ENCODE measurements around the gene COL6A5.

COL6A5 gene

GRCh38 chr3:130456540-130456939, 111.1 kb downstream of the COL6A5 start:
- DNase-seq = no peak

DNA sequence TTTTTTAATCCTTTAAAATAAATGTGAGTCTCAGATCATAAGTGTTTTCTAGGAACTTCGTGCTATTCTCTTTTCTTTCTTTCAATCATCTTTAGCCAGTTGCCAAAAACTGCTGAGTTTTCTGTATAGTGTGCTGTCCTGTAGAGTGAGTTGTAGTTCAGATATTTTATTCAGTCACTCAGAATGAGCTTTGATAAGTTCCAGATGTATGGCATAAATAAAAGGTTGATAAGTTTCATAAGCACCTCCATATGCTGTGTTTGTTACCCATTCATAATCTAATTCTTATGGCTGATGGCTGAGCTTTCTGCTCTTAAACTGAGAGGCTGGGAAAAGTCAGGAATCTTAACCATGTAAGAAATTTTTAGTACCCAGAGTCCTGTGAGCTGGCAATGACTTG, 112.2 kb downstream of the COL6A5 start:
- DNase-seq = no peak

GRCh38 chr3:130459944-130460343, 114.5 kb downstream of the COL6A5 start:
- no peak for DNase-seq

GRCh38 chr3:130462089-130462488, 116.6 kb downstream of the COL6A5 start:
- DNase-seq = no peak

DNA sequence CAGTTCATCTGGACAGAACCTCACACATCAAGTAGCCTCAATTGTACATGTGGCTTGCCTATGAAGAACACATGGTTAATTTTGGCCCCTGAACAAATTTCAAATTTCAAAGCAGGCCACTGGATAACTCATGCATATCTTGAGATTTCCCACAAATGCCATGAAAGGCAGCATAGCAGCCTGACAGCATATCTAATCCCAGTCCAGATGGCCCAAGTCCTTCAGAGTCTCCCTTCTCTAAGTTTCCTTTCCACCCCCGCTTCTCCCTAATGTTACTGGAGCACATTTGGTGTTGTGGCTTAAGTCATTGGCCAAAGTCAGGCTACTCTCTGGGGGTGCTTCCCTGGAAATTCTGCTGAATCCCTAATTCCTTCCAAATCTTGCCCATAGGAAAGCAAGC, 117.7 kb downstream of the COL6A5 start:
- no peak for DNase-seq

- no peak for DNase-seq
These were observed 120.0 kb downstream of the COL6A5 start for GRCh38 chr3:130465521-130465920.

- no peak for DNase-seq
These were observed 122.8 kb downstream of the COL6A5 start for GRCh38 chr3:130468311-130468710.

GRCh38 chr3:130470126-130470525, 124.7 kb downstream of the COL6A5 start:
- no peak for DNase-seq

DNA sequence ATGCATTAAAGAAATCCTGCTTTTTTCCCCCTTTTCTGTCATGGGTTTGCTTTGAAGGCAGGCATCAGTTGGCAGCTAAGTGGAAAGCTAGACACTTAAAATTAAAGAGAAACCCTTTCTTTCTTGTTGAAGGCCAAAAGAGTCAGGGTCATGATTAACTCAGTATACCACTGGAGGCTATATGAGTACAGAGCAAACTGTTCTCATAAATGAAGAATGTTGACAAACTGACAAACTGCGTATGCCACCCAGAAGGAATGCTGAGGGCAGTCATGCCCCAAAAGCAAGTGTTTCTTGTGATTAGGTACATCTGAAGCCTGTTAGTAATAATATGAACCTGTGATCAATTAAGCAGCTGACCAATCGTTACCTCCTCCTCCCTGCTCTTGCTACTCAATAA, 127.9 kb downstream of the COL6A5 start:
- DNase-seq = no peak

DNA sequence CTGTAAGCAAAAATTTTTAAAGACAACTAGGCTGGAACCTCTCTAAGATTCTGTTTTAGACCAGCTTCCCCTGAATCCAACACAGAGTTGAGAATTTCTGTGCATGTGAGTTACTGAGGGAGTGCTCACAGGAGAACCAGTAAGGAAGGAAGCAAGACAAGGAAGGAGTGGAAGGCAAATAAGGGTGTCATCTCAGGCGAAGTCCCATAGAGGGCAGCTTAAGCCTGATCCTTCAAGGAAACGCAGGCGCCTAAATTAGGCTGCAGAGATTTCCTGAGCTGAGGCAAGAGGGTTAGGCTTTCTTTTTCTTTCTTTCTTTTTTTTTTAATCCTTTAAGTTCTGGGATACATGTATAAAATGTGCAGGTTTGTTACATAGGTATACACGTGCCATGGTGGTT, 135.3 kb downstream of the COL6A5 start:
- peak in 1 of 2 experiments; percentile 34 for DNase-seq

DNA sequence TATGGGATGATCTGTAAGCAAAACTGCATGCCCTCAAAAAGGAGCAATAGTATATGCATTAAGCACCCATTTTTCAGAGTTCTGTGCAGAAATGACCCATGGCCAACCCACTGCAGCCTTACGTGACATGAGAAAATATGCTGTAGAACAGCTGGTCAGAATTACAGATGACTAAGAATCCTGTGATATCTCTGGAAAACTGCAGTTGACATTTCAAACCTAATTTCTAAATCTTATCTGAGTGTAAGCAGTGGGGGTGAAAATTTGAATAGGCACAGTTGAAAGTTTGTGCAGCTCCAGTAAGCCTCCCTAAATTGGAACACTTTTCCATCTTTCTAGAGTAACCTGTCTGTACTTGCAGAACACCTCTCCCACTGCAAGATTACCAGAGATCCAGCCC, 142.8 kb downstream of the COL6A5 start:
- DNase-seq = no peak

GRCh38 chr3:130488769-130489450, 143.4 kb downstream of the COL6A5 start:
- no peak for DNase-seq

DNA sequence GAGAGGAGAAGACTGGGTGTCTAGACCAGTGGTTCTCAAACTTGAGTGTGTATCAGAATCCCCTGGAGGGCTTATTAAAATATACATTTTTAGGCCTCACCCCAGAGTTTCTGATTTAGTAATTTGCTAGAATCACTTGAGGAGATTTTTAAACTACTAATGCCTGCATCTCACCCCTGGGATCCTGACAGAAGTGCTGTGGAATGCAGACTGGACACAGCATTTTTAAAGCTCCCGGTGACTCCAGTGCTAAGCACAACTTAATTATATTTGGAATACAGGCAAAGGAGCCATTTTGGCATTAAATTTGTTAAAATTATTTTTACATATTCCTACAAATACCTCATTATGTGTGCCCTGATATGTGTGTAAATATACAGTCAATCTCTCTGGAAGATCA, 144.8 kb downstream of the COL6A5 start:
- no peak for DNase-seq

- DNase-seq = no peak
These were observed 146.0 kb downstream of the COL6A5 start for GRCh38 chr3:130491431-130491830.

- DNase-seq = no peak
These were observed 159.2 kb downstream of the COL6A5 start for GRCh38 chr3:130504701-130505100.

DNA sequence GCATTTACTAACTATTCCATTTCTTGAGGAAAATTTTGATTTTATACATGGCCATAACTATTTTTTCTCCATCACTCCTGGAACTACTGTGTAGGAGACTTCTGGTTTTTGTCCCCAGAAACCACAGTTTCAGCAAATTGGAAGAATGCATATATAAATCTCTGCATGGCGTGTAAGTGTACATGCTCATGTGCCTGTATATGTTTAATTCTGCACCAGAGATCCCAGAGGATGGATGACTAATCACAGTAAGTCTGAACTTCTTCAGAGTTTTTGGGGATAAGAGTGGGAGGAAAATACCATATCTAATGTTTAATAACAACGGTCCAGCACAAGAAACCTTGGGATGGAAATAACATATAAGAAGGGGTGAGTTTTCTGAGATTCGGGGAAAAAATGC, 160.6 kb downstream of the COL6A5 start:
- no peak for DNase-seq

- no peak for DNase-seq
These were observed 162.3 kb downstream of the COL6A5 start for GRCh38 chr3:130507746-130508145.

DNA sequence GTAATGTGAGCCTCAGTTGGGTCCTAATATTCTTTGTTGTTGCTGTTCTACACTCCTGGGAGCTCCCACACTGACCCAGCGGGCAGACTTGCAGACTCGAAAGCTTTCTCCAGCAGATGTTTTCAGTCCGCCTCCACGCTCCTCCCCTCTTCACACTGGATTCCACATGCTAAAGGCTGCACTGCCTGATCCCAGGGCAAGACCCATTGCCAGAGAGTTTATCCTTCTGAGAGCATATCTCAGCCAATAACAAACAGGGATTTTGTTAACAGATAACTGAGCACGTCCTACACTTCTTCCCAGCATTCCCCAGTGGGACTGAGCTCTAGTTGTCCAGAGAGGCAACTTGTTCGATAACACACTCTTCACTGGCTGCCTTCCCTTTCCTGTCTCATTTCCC, 163.5 kb downstream of the COL6A5 start:
- DNase-seq = no peak

DNA sequence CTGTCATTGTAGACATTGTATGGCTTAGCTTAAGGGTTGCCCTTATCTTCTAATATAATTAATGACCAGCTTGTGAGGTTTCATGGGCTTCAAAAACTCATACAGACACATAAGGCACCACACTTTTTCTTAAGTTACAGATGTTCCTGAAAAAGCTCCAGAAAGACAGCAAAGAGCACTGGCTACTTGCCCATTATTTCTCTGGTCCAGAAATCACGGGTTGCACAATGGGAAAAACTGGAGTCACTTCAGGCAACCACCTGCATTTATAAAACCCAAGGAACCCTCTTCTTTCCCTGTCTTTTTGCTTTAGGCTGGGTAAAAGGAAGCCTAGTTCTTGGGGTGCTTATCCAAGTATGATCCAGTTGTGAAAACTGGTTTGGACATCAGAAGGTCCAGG, 169.2 kb downstream of the COL6A5 start:
- DNase-seq = no peak

GRCh38 chr3:130515755-130516154, 170.3 kb downstream of the COL6A5 start:
- no peak for DNase-seq

GRCh38 chr3:130516645-130517512, 171.4 kb downstream of the COL6A5 start, which contains the start of gene COL6A6:
Gene COL6A6 (plus strand): TSS chr3:130517177. CDS start chr3:130560365, 43,188 bp downstream.
- DNase-seq = no peak

DNA sequence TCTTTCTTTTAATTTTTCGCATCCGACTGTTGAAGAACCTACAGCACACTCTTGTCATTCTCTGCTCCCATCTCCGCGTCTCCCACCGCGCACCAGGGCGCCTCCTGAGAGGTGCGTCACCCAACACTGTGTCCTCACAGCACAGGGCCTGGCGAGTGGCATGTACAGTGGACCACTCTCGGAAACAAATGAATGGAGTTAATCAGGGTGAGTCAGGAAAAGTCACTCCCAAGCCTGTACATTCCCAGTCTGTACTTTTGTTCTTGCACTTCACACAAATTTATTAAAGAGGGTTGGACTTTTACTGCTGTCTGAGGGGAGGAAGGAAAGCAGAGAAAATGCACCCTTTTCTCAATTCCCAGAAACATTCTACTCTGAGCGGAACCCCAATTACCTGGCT, 172.1 kb downstream of the COL6A5 start:
- DNase-seq = no peak

DNA sequence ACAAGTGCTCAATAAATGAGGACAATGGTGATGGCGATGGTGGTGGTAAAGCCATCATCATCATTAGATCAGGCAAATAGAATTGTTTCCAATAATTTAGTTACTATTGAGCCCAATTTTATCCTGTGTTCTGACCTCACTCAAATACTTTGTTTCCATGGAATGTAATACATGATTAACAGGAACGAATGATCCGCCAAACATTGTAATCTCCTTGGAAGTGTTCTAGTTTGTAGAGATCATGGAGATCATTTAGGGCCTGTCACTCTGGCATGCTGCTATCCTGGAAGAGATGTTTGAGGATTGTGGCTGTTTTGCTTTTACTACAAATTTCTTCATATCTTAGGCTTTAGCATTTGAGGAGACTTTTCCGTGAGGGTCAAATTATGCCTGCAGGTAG, 174.3 kb downstream of the COL6A5 start:
- DNase-seq = no peak

DNA sequence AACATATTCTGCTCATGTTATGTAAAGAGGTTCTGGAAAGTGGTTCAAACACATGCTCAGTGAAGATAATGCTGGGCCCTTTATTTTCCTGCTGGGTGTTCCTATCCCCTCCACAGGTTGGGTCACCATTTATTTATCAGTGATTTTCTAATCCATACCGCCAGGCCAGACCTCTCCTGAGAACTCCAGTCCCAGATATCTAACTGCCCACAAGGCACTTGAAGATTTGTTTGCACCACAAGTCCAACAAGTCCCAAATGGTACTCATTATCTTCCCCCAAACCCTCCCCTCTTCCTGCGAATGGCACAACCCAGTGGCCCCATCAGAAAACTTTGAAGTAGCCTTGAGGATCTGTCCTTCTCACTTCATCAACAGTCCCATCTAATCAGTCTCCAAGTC, 176.9 kb downstream of the COL6A5 start:
- DNase-seq = no peak

Measured in NCI-H446 (cell line).